Upper lobe of left lung (tissue), 4 donors: ENCODE data around the gene HIVEP2.

Experiments
- CTCF ChIP-seq, 6 experiments: fragments of 450-650 bp in 4 of 6; fragments of 200-600 bp in 2 of 6; sonication (generic) in 2 of 6; IDR thresholded peaks; one replicate each; pipeline ENCODE4 v1.5.1; 2016 to 2019; ENCODE audit warnings: antibody characterized with exemption in 6 of 6
- POLR2A ChIP-seq, 4 donors: fragments of 450-650 bp; IDR thresholded peaks; one replicate each; pipeline ENCODE4 v1.5.1; 2016 to 2017; ENCODE audit warnings: antibody characterized with exemption in 4 of 4, mild to moderate bottlenecking in 2 of 4
- POLR2AphosphoS5 ChIP-seq, 2 donors: sonication (generic); formaldehyde crosslinking; IDR thresholded peaks; one replicate each; pipeline ENCODE4 v1.5.1; 2017; ENCODE audit warnings: antibody characterized with exemption in 2 of 2

- TF ChIP-seq CTCF (IDR thresholded peaks at IDR 0.05) (no peak), POLR2A (IDR thresholded peaks at IDR 0.05) (no peak), POLR2AphosphoS5 (IDR thresholded peaks at IDR 0.05) (no peak)
Measured at GRCh38 chr6:142846459-142846831, 98.5 kb downstream of the HIVEP2 start.
